A549 (cell line): ENCODE results near the gene DNAJA3. TPM values are rescaled to one million over a fixed set of nuclear protein-coding genes. Genes with fewer than 3 reads are reported as not detected.

Source experiments
- ATAC-seq, 2 experiments: fragments of 200-7000 bp in 1 of 2; fragments of >200 bp in 1 of 2; cut with Nextera tagmentation in 1 of 2; cut with Tn5 transposase in 1 of 2; 3 replicates each; pipeline versions ENCODE4 v1.8.0 to v1.9.1; 2018 to 2020; ENCODE audit warnings: mild to moderate bottlenecking in 1 of 2, moderate library complexity in 1 of 2
- CTCF ChIA-PET: fragments of 300-600 bp; sonication (Branson Sonifier 250); formaldehyde crosslinking; extraction: SDS; loops from one replicate; lab custom pipeline; 2021; ENCODE audit warnings: antibody characterized with exemption, inconsistent platforms; lab: Yijun Ruan, JAX
- POLR2A ChIA-PET: fragments of 350-600 bp; formaldehyde crosslinking; extraction: SDS; loops from one replicate; lab custom pipeline; 2021; ENCODE audit warnings: antibody characterized with exemption, inconsistent platforms; lab: Yijun Ruan, JAX
- DNase-seq, 2 experiments: peaks; one replicate each; pipeline versions ENCODE4 v3.0.0 to v3.0.0-alpha.2; 2011 to 2016; ENCODE audit warnings: low read depth in 1 of 2, low spot score in 1 of 2
- FAIRE-seq: peaks from 2 replicates; lab custom pipeline; 2011; peaks lifted over from hg19 to GRCh38; lab: Jason Lieb, UNC
- H3K27ac ChIP-seq, 2 experiments: fragments of >200 bp; sonication (Bioruptor Twin); formaldehyde crosslinking; 3 replicates each; pipeline ENCODE4 v1.5.1; 2016 to 2017
- H3K4me1 ChIP-seq: fragments of >200 bp; sonication (Bioruptor Twin); formaldehyde crosslinking; 3 replicates; pipeline ENCODE4 v1.6.1; 2016
- H3K4me2 ChIP-seq: fragments of >200 bp; sonication (Bioruptor Twin); formaldehyde crosslinking; 3 replicates; pipeline ENCODE4 v1.6.1; 2016
- H3K4me3 ChIP-seq: fragments of >200 bp; sonication (Bioruptor Twin); formaldehyde crosslinking; 3 replicates; pipeline ENCODE4 v1.5.1; 2016
- H3K9me3 ChIP-seq: fragments of >200 bp; sonication (Bioruptor Twin); formaldehyde crosslinking; 3 replicates; pipeline ENCODE4 v1.6.1; 2016
- BHLHE40 ChIP-seq: IDR thresholded peaks from 2 replicates; pipeline ENCODE4 v1.6.1; 2012; ENCODE audit warnings: low read depth, low read length, inconsistent platforms
- CEBPB ChIP-seq, 2 experiments: fragments of >200 bp in 1 of 2; sonication (Bioruptor Twin) in 1 of 2; formaldehyde crosslinking in 1 of 2; IDR thresholded peaks; 2 replicates each; pipeline ENCODE4 v1.6.1; 2012 to 2016
- CHD2 ChIP-seq: fragments of 150-350 bp; IDR thresholded peaks from 2 replicates; pipeline ENCODE4 v1.6.1; 2014; ENCODE audit warnings: low read length; ENCODE audit not compliant: partially characterized antibody
- CHD4 ChIP-seq: fragments of 200-600 bp; sonication (generic); IDR thresholded peaks from 2 replicates; pipeline ENCODE4 v1.6.1; 2016; ENCODE audit warnings: antibody characterized with exemption, mild to moderate bottlenecking, borderline replicate concordance
- EHMT2 ChIP-seq: fragments of 200-600 bp; sonication (generic); IDR thresholded peaks from 2 replicates; pipeline ENCODE4 v1.6.1; 2016; ENCODE audit warnings: antibody characterized with exemption, low read depth, mild to moderate bottlenecking, moderate library complexity
- FOSB ChIP-seq: fragments of 250-450 bp; sonication (Bioruptor Pico); IDR thresholded peaks from 2 replicates; pipeline ENCODE4 v1.5.0; 2020; ENCODE audit warnings: mild to moderate bottlenecking, moderate library complexity
- FOSL2 ChIP-seq, 2 experiments: fragments of 450-650 bp in 1 of 2; fragments of >200 bp in 1 of 2; sonication (Bioruptor Twin) in 1 of 2; formaldehyde crosslinking; IDR thresholded peaks; 2 replicates each; pipeline versions ENCODE4 v1.5.0 to v1.6.1; 2016 to 2020; ENCODE audit warnings: mild to moderate bottlenecking in 1 of 2, moderate library complexity in 1 of 2
- HOXB13 ChIP-seq: fragments of 250-450 bp; sonication (Bioruptor Pico); IDR thresholded peaks from 2 replicates; pipeline ENCODE4 v1.5.0; 2020; ENCODE audit warnings: low read depth, mild to moderate bottlenecking, moderate library complexity
- JUN ChIP-seq, 2 experiments: fragments of >200 bp; sonication (Bioruptor Twin); formaldehyde crosslinking; IDR thresholded peaks; 2 replicates in 1 of 2; 3 replicates in 1 of 2; pipeline ENCODE4 v1.6.1; 2016 to 2017
- JUNB ChIP-seq: fragments of >200 bp; sonication (Bioruptor Twin); formaldehyde crosslinking; IDR thresholded peaks from 2 replicates; pipeline ENCODE4 v1.6.1; 2016
- KDM1A ChIP-seq: fragments of 200-600 bp; sonication (generic); IDR thresholded peaks from 2 replicates; pipeline ENCODE4 v1.6.1; 2016; ENCODE audit warnings: low read depth, mild to moderate bottlenecking
- MAFK ChIP-seq: fragments of 450-650 bp; IDR thresholded peaks from 2 replicates; pipeline ENCODE4 v1.6.1; 2014; ENCODE audit not compliant: partially characterized antibody
- MYC ChIP-seq: IDR thresholded peaks from 2 replicates; pipeline ENCODE4 v1.6.1; 2012; ENCODE audit warnings: mild to moderate bottlenecking, inconsistent platforms, low read length, improper control_type of control experiment, borderline replicate concordance
- NFE2L2 ChIP-seq: fragments of 150-350 bp; conservative IDR thresholded peaks from 2 replicates; pipeline ENCODE4 v1.6.1; 2014; ENCODE audit warnings: low read length
- NPAS2 ChIP-seq: fragments of 250-450 bp; sonication (Bioruptor Pico); IDR thresholded peaks from 2 replicates; pipeline ENCODE4 v1.8.0; 2022; ENCODE audit warnings: mild to moderate bottlenecking, moderate library complexity, borderline replicate concordance
- NR3C1 ChIP-seq: fragments of >200 bp; sonication (Bioruptor Twin); formaldehyde crosslinking; IDR thresholded peaks from 3 replicates; pipeline ENCODE4 v1.6.1; 2017
- POLR2A ChIP-seq: IDR thresholded peaks from 2 replicates; pipeline ENCODE4 v1.6.1; 2012; ENCODE audit warnings: mild to moderate bottlenecking, low read length
- POLR2AphosphoS2 ChIP-seq: conservative IDR thresholded peaks from 2 replicates; pipeline ENCODE4 v1.6.1; 2012; ENCODE audit warnings: low read length, improper control_type of control experiment, inconsistent platforms
- RFX5 ChIP-seq: fragments of 450-650 bp; IDR thresholded peaks from 2 replicates; pipeline ENCODE4 v1.7.1; 2014; ENCODE audit warnings: antibody characterized with exemption, mild to moderate bottlenecking, moderate library complexity
- WGBS: methylation state at CpG from one replicate; pipeline ENCODE4 v1.1.6; 2017; ENCODE audit errors: missing lambda C conversion rate; 5-methylcytosine and 5-hydroxymethylcytosine counted together
- polyA plus RNA-seq, 4 experiments: library from polyadenylated mRNA; depleted of rRNA in 3 of 4; stranded (reverse); fragments of >200 nt; fragmentation: RNase III in 1 of 4; extraction: RNeasy Plus Mini Kit Qiagen cat#74134 plus additional on column Dnase treatment in 1 of 4; gene quantifications; 2 replicates in 3 of 4; 3 replicates in 1 of 4; pipeline ENCODE4 v1.2.3, GENCODE V29; 2011 to 2017
- TF ChIP-seq, protein P1 (sequence below): fragments of >200 bp; sonication (Bioruptor Twin); formaldehyde crosslinking; IDR thresholded peaks from 3 replicates; pipeline ENCODE4 v1.5.1; 2016
- TF ChIP-seq, protein P2 (sequence below): IDR thresholded peaks from 2 replicates; pipeline ENCODE4 v1.6.1; 2012
- TF ChIP-seq, protein P3 (sequence below): IDR thresholded peaks from 2 replicates; pipeline ENCODE4 v1.6.1; 2012; ENCODE audit warnings: low read depth, borderline replicate concordance
- TF ChIP-seq, protein P4 (sequence below): fragments of 200-600 bp; sonication (generic); IDR thresholded peaks from 2 replicates; pipeline ENCODE4 v1.6.1; 2016; ENCODE audit warnings: antibody characterized with exemption, mild to moderate bottlenecking, moderate library complexity
- TF ChIP-seq, protein P5 (sequence below): fragments of 450-650 bp; IDR thresholded peaks from 2 replicates; pipeline ENCODE4 v1.6.1; 2014; ENCODE audit warnings: antibody characterized with exemption

DNAJA3 gene
- polyA plus RNA-seq, 2 of the 4 experiments (the other 2 are of a cell fraction) = 64.6 to 77.2 TPM

DNA sequence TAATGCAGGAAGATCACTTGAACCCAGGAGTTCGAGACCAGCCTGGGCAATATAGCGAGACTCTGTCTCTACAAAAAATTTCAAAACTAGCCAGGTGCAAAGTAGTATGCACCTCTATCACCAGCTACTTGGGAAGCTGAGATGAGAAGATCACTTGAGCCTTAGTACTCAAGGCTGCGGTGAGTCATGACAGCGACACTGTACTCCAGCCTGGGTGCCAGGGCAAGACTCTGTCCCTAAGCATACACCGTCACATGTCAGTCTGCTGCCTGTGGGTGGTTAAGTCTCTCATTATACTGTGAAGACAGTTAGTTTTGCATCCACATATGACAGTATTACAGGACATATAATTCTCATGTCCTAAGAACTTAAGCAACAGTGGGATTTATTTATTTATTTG, 27.0 kb downstream of the DNAJA3 start:
- ATAC-seq = no peak
- Histone ChIP-seq H3K4me3 (no peak overlapping the region), H3K4me2 (no peak overlapping the region), H3K4me1 (peaks cover 4% of the 10 kb centered on the region; the same call in 2 of the 3 replicates), H3K27ac (no peak overlapping the region), H3K9me3 (no peaks in the 10 kb centered on the region)
- 89% methylated on average over 5 of the region's 5 CpGs for WGBS
- no peak for TF ChIP-seq BHLHE40
- no peak for TF ChIP-seq CEBPB (IDR thresholded peaks at IDR 0.05)
- TF ChIP-seq, protein P1, sequence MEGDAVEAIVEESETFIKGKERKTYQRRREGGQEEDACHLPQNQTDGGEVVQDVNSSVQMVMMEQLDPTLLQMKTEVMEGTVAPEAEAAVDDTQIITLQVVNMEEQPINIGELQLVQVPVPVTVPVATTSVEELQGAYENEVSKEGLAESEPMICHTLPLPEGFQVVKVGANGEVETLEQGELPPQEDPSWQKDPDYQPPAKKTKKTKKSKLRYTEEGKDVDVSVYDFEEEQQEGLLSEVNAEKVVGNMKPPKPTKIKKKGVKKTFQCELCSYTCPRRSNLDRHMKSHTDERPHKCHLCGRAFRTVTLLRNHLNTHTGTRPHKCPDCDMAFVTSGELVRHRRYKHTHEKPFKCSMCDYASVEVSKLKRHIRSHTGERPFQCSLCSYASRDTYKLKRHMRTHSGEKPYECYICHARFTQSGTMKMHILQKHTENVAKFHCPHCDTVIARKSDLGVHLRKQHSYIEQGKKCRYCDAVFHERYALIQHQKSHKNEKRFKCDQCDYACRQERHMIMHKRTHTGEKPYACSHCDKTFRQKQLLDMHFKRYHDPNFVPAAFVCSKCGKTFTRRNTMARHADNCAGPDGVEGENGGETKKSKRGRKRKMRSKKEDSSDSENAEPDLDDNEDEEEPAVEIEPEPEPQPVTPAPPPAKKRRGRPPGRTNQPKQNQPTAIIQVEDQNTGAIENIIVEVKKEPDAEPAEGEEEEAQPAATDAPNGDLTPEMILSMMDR = no peak
- TF ChIP-seq KDM1A = no peak
- no peak for TF ChIP-seq MYC
- no peak for TF ChIP-seq NFE2L2
- TF ChIP-seq FOSB (CRISPR knock-in tag) = no peak
- no peak for TF ChIP-seq HOXB13 (CRISPR knock-in tag)
- TF ChIP-seq POLR2AphosphoS2 = no peak
- no peak for TF ChIP-seq RFX5
- no peak for TF ChIP-seq NPAS2
- TF ChIP-seq JUNB = no peak
- no peak for TF ChIP-seq JUN (IDR thresholded peaks at IDR 0.05)
- no peak for TF ChIP-seq NR3C1
- TF ChIP-seq EHMT2 = no peak
- no peak for TF ChIP-seq FOSL2 (IDR thresholded peaks at IDR 0.05)
- TF ChIP-seq FOSL2 (CRISPR knock-in tag; IDR thresholded peaks at IDR 0.05) = no peak
- TF ChIP-seq, protein P2, sequence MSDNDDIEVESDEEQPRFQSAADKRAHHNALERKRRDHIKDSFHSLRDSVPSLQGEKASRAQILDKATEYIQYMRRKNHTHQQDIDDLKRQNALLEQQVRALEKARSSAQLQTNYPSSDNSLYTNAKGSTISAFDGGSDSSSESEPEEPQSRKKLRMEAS = no peak
- no peak for TF ChIP-seq POLR2A
- no peak for TF ChIP-seq CHD2
- TF ChIP-seq CHD4 = no peak
- no peak for FAIRE-seq
- ChIA-PET POLR2A (no interaction called here), CTCF (interaction anchor here (1.7 to 2.5 kb wide), 3 partner anchors 9 to 24 kb away, joined by 5 to 7 read pairs (median 6); partner anchors contain the start of gene HMOX2)
- DNase-seq = no peak

DNA sequence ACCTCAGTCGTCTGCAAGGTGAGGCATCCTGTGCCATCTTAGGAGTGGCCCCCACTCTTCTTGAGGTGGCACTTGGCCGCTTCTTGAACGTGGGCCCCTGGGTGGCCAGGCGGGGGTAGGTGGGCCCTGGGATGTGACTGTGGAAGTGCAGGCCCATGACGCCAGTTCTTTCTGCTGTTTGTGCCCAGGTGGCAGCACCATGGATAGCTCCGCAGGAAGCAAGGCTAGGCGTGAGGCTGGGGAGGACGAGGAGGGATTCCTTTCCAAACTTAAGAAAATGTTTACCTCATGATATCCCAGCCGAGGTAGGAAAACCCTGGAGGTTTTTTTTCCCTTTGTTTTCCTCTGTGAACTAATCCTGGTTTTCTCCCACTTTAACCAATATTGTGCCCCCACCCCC, 29.0 kb downstream of the DNAJA3 start:
- H3K27ac ChIP-seq = no peak overlapping the region
- H3K4me3 ChIP-seq = no peak overlapping the region
- H3K4me2 ChIP-seq = no peak overlapping the region
- DNase-seq (no peak), ATAC-seq (no peak), FAIRE-seq (no peak)
- H3K4me1 ChIP-seq = peaks cover 4% of the 10 kb centered on the region; the same call in 2 of the 3 replicates
- ChIA-PET CTCF (interaction anchor here (0.6 to 2.5 kb wide), 4 partner anchors 10 to 52 kb away, joined by 3 to 8 read pairs (median 4); no protein-coding TSS in a partner anchor), POLR2A (no interaction called here)
- TF ChIP-seq CHD2 (no peak), POLR2A (no peak), MAFK (no peak)
- TF ChIP-seq, protein P3, sequence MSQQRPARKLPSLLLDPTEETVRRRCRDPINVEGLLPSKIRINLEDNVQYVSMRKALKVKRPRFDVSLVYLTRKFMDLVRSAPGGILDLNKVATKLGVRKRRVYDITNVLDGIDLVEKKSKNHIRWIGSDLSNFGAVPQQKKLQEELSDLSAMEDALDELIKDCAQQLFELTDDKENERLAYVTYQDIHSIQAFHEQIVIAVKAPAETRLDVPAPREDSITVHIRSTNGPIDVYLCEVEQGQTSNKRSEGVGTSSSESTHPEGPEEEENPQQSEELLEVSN = no peak
- TF ChIP-seq, protein P4, sequence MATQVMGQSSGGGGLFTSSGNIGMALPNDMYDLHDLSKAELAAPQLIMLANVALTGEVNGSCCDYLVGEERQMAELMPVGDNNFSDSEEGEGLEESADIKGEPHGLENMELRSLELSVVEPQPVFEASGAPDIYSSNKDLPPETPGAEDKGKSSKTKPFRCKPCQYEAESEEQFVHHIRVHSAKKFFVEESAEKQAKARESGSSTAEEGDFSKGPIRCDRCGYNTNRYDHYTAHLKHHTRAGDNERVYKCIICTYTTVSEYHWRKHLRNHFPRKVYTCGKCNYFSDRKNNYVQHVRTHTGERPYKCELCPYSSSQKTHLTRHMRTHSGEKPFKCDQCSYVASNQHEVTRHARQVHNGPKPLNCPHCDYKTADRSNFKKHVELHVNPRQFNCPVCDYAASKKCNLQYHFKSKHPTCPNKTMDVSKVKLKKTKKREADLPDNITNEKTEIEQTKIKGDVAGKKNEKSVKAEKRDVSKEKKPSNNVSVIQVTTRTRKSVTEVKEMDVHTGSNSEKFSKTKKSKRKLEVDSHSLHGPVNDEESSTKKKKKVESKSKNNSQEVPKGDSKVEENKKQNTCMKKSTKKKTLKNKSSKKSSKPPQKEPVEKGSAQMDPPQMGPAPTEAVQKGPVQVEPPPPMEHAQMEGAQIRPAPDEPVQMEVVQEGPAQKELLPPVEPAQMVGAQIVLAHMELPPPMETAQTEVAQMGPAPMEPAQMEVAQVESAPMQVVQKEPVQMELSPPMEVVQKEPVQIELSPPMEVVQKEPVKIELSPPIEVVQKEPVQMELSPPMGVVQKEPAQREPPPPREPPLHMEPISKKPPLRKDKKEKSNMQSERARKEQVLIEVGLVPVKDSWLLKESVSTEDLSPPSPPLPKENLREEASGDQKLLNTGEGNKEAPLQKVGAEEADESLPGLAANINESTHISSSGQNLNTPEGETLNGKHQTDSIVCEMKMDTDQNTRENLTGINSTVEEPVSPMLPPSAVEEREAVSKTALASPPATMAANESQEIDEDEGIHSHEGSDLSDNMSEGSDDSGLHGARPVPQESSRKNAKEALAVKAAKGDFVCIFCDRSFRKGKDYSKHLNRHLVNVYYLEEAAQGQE = peak; percentile 82
- TF ChIP-seq, protein P5, sequence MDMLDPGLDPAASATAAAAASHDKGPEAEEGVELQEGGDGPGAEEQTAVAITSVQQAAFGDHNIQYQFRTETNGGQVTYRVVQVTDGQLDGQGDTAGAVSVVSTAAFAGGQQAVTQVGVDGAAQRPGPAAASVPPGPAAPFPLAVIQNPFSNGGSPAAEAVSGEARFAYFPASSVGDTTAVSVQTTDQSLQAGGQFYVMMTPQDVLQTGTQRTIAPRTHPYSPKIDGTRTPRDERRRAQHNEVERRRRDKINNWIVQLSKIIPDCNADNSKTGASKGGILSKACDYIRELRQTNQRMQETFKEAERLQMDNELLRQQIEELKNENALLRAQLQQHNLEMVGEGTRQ = no peak
- no peaks in the 10 kb centered on the region for H3K9me3 ChIP-seq
- 91% methylated on average over 8 of the region's 9 CpGs for WGBS
